Right ventricle myocardium superior (tissue), 1 donor: Measurements from ENCODE around the gene GGT6. TPM values are rescaled to one million over a fixed set of nuclear protein-coding genes. Genes with fewer than 3 reads are reported as not detected.

Experiments
- ATAC-seq: fragments of 200-7000 bp; cut with Tn5 transposase; one replicate; pipeline ENCODE4 v1.9.1; 2020; ENCODE audit warnings: mild to moderate bottlenecking; ENCODE audit not compliant: poor library complexity
- DNase-seq: peaks from one replicate; pipeline ENCODE4 v3.0.0-alpha.2; 2020
- intact Hi-C: fragments of 100-400 bp; cut with DNase I; formaldehyde crosslinking; loops from one replicate; pipeline ENCODE4 v1.11.2; 2022
- total RNA-seq: library from RNA; stranded (reverse); fragmentation: NEBNext Ultra II Directional; extraction: Animal tissue kit (Norgen Biotek cat#: 25700); gene quantifications from one replicate; pipeline ENCODE4 v1.2.1, GENCODE V29; 2021
- donor health status: DM: no; HTN: yes; CAD: no; lungs with severe emphysema.

The GGT6 gene
- total RNA-seq, 1 donor from 2014 or later = not detected

DNA sequence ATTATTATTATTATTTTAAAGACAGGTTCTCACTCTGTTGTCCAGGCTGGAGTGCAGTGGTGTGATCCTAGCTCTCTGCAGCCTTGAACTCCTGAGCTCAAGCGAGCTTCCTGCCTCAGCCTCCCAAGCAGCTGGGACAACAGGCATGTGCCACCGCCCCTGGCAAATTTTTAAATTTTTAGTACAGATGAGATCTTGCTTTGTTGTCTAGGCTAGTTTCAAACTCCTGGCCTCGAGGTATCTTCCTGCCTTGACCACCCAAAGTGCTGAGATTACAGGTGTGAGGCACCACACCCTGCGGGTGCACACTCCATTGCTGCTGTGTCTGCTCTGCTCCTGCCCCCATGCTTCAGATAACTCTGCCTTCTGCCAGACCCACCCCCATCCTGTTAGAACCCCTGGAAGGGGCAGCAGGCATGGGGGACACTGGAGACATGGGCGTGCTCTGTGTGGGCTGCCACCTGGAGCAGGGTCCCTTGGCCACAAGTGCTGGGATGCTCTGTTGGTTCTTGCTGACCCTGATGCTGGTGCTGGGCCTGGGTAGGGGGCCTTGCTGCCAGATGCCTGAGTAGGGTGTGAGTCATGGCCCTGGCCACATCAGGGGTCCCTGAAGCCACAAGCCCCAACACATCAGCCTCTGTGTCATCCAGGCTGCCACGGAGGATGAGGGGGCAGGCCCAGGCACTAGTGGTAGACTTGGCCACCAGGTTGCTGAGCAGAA is 2.6 kb downstream of the GGT6 start:
- ATAC-seq (no peak), DNase-seq (no peak)
- intact Hi-C loops = no loop called here

DNA sequence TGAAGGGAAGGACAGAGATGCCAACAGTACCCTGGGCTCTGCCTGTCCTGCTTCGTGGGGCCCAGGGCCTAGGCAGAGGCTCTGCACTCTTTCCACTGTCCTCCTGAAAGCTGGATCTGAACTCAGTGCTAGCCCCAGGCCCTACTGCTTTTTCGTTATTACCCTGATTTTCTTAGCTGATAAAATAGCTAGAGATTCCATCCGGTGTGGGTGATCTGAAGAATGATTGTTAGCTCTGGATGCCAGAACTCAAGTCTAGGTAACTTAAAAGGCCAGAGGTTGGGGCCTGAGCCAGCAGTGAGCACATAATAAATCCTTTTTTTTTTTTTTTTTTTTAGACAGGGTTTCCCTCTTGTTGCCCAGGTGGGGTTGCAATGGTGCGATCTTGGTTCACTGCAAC is 3.4 kb downstream of the GGT6 start:
- intact Hi-C loops = no loop called here
- ATAC-seq (no peak), DNase-seq (no peak)

DNA sequence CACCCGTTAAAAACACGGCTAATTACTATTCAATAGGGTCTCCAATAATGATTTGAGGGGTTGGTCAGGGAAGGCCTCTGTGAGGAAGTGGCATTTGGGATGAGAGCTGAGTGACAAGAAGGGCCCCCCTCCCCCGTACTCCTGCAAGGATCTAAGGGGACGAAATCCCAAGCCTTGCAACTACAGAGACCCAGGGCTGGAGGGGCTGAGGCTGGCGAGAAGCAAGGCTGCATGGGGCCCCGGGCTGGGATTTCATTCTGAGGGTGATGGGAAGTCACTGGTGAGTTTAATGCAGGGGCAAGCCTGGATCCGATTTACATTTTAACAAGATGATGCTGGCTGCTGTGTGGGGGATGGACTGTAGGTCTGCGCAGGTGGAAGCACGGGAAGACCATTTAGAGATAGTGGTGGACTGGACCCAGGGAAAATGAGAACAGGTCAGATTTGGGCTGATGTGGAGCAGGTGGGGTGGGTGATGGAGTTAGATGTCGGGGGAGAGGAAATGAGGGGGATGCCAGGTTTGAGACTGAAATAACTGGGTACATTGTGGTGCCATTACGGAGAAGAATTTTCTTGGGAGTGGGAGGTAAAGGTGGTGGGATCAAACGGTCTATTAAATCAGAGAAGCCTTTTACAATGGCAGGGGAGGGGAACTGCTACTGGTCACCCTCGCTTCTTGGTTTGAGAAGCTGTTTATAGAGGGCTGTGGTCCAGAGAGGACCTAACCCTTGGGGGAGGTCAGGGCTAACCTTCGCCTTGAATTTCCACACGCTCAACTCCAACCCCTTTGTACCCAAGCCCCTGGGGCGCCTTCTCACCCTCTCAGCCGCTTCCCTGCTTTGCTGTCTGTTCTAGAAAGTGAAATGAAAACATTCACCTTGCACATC is 4.3 kb downstream of the GGT6 start:
- intact Hi-C loops = no loop called here
- ATAC-seq (no peak), DNase-seq (no peak)

- intact Hi-C loops = loop anchor here (5.0 kb wide), 1 partner anchor 133 kb away; no protein-coding TSS in a partner anchor
- DNase-seq (peak; percentile 99), ATAC-seq (peak; percentile 97)
Observed at GRCh38 chr17:4554997-4555799, 5.2 kb downstream of the GGT6 start, which contains the start of gene MYBBP1A. MYBBP1A (minus strand) TSS chr17:4555384; CDS start chr17:4555324, 60 bp downstream.

DNA sequence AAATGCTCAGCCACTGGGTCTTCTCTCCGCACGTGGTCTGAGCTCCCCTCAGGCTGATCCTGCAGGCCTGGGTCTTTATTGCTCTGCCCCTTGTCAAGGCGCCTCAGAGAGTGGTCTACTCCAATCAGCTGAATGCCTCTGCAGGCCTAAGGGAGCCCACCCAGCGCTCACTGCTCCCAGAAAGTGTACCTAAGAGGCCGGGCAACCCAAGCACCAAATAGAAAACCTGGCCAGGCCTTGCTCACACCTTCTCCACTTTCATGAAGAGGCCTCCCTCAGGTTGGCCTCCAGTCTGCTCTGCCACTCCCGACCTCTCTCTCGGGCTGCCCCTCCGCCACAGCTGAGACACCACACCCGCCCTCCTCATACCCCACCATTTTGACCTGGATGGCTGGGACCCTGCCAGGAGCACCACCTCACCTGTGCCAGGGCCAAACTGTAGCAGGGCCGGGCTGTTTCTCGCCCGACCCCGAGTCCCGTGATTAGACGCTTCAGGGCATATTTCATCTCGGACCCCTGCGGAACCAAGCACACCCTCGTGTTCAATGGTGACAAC is 5.9 kb downstream of the GGT6 start:
- intact Hi-C loops = loop anchor here (5.0 kb wide), 1 partner anchor 132 kb away; no protein-coding TSS in a partner anchor
- no peak for ATAC-seq
- DNase-seq = peak; percentile 21

DNA sequence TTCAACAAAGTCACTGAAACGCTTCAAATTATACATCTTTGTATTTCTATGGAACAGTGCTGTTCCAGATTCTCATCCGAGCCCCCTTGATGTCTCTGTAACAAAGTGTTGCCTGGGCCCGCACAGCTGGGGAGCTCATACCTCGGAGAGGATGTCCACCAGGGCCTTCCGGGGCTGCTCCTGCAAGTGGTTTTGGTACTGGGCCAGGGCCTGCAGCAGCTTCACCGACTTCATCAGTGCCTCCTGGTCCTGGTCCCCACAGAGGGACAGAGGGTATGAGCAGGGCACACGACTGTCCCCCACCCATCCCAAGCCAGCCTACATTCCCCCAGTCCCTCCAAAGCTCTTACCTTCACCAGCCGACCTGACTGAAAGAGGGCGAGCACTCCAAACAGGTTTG is 6.7 kb downstream of the GGT6 start:
- intact Hi-C loops = loop anchor here (5.0 kb wide), 1 partner anchor 131 kb away; no protein-coding TSS in a partner anchor
- ATAC-seq = no peak
- DNase-seq = peak; percentile 24

GRCh38 chr17:4551796-4552525 is 8.4 kb downstream of the GGT6 start:
- DNase-seq (peak; percentile 28), ATAC-seq (no peak)
- intact Hi-C loops = loop anchor here (5.0 kb wide), 1 partner anchor 130 kb away; no protein-coding TSS in a partner anchor

GRCh38 chr17:4551141-4551540 is 9.2 kb downstream of the GGT6 start:
- ATAC-seq (no peak), DNase-seq (no peak)
- intact Hi-C loops = loop anchor here (5.0 kb wide), 1 partner anchor 129 kb away; no protein-coding TSS in a partner anchor

DNA sequence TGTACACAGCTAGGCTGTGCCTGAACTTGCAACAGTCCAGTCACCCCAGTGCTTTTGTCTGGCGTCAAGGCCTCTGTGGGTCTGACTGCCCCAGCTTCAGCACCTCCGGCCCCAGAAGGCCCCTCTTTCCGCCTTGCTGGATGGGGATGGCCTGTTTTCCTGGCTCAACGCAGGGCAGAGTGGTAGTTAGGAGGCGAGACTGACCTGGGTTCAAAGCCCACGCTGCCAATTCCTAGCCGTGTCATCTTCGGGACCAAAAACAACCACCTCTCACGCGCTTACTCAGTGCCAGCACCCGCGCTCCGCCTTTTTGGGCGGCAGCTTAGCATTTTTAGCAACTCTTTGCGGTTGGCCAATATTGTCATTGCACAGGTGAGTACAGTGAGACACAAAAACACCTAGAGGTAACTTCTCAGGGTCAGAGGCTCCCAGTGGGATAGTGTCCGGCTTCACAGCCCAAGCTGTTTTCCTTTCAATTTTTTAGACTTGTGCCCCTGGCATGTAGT is 9.8 kb downstream of the GGT6 start:
- DNase-seq (no peak), ATAC-seq (no peak)
- intact Hi-C loops = loop anchor here (5.0 kb wide), 1 partner anchor 128 kb away; no protein-coding TSS in a partner anchor

DNA sequence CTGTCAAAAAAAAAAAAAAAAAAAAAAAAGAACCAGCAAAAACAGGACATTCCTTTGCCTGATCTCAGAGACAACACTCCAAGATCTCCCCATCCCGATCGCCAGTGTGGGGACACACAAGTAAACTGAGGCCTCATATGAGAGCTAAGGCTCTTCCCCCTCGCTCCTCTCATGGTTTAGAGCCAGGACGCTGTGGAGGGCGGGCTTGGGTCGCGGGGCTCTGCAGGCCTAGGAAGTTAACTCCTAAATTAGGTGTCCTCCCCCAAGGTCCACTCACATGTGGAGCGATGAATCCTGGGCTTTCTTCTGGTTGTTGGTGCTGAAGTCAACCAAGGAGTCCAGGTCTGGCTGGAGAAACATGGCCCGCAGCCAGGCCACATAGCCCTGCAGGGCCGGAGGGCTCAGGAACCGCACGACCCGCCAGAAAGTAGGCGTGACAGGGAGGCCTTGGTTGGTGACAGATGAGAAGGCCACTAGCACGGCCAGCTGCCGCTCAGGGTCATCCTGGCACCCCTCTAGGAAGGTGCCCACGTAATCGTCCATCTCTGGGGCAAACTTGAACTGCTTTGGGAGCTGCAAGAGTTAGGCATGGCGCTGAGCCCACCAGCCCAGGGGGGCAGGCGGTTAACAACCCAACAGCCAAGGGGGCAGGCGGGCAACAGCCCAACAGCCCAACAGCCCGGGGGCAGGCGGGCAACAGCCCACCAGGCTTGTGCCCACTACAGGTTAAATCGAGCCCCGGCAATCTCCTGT is 10.4 kb downstream of the GGT6 start:
- ATAC-seq = no peak
- no peak for DNase-seq
- intact Hi-C loops = loop anchor here (5.0 kb wide), 1 partner anchor 128 kb away; no protein-coding TSS in a partner anchor

DNA sequence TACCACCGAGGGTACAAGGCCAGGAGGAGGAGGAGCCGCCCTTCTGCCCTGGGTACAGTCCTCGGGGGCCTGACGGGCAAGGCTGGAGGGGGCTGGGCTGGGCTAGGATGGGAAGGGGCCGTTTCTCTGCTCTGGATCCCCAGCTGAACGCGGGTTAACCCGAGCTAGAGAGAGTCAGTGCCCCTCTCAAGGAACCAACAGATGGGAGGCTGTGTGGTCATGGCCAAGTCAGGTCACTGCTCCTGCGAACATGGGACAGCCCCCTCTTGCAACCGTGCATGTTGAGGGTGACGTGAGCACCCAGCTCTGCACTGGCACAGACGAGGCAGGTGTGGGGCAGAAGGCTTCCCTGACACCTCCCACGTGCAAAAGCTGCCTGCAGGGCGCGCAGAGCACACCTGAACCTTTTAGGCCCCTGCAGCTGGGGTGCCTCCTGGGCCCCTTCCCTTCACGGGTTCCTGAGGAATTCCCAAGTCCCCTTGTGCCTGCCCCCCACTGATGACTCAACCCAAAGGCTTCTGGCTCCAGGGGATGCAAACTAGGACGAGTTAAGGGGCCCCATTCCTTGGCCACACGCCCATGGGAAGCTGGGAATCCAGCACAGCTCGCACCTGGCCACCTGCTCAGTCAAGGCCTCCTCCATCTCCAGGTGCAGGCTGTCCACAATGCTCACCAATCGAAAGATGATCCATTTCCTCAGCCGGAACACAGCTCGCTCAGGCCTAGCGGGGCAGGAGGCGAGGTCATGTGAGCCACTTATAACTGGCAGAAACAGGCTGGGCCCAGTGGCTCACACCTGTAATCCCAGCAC is 11.5 kb downstream of the GGT6 start:
- intact Hi-C loops = no loop called here
- DNase-seq (no peak), ATAC-seq (no peak)

DNA sequence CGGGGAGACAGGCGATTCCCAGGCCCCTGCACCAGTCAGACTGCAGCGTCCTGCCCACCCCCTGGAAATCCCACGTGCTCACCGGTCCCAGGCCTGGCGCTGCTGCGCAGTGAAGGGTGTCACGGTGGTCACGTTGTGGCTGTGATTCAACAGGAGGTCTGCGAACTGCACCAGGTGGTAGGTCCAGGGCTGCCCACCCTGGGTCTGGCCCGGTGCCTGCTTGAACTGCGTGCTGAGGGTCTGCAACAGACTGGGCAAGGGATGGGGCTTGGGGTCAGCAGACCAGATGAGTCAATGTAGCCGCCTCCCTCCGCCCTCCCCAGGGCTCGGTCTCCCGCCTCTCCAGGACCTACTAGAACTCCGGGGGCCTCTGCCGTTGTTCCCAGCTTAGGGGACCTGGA is 12.3 kb downstream of the GGT6 start:
- intact Hi-C loops = no loop called here
- DNase-seq = no peak

GRCh38 chr17:4547118-4547906 is 13.1 kb downstream of the GGT6 start:
- no peak for ATAC-seq
- DNase-seq = no peak
- intact Hi-C loops = no loop called here

More for the DNA sequence above, 12.3 kb downstream of the GGT6 start:
- no peak for ATAC-seq

- intact Hi-C loops = no loop called here
- peak; percentile 34 for DNase-seq
- ATAC-seq = no peak
Observed at GRCh38 chr17:4545217-4545951, 15.0 kb downstream of the GGT6 start.

DNA sequence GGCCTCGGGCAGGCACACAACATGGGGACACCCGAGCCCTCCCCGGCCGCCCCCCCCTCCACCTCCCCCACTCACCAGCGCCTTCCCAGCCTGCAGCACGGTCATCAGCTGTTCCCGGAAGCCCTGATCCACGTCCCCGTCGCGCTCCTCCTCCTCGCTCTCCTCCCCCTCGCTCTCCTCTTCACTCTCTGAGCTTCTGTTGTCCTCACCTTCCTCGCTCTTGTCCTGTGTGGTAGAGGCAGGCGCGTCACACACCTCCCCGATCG is 15.5 kb downstream of the GGT6 start:
- DNase-seq (peak; percentile 26), ATAC-seq (no peak)
- intact Hi-C loops = no loop called here
